ENCODE results near the gene PTPRM. TPM values are rescaled to one million over a fixed set of nuclear protein-coding genes. Genes with fewer than 3 reads are reported as not detected.

The PTPRM gene
- total and polyA plus RNA-seq, 4 donors, result 9.2 to 23.0 (median 12.7) TPM

GRCh38 chr18:7544686-7545085 lies 22.4 kb upstream of the PTPRM start:
- H3K36me3 ChIP-seq (ENCODE audit: control insufficient read depth in 4 of 4, insufficient read depth in 3 of 4, low read depth in 1 of 4, low read length in 3 of 4), result no peaks in the 10 kb centered on the region
- no peak overlapping the region for H3K9ac ChIP-seq (ENCODE audit: low read depth in 1 of 2, low read length in 2 of 2)
- H3K9me3 ChIP-seq (ENCODE audit: control insufficient read depth in 4 of 4, low read length in 3 of 4), result no peaks in the 10 kb centered on the region
- H3K27ac ChIP-seq (ENCODE audit: low read depth in 1 of 2, low read length in 2 of 2), result no peak overlapping the region
- H3K27me3 ChIP-seq (ENCODE audit: control insufficient read depth in 4 of 4, insufficient read depth in 4 of 4, low read length in 3 of 4), result peaks cover 0 to 2% (median 0%) of the 10 kb centered on the region in 4 donors
- TF ChIP-seq REST (IDR thresholded peaks at IDR 0.05), result no peak
- TF ChIP-seq NR2F2 (IDR thresholded peaks at IDR 0.05), result no peak
- TF ChIP-seq SP1 (IDR thresholded peaks at IDR 0.05), result no peak
- TF ChIP-seq RAD21 (IDR thresholded peaks at IDR 0.05), result no peak
- TF ChIP-seq HNF4A (conservative IDR thresholded peaks at IDR 0.05), result no peak
- no peak for DNase-seq (ENCODE audit: low spot score)
- H3K4me1 ChIP-seq (ENCODE audit: control insufficient read depth in 4 of 4, insufficient read depth in 4 of 4, low read length in 3 of 4), result no peaks in the 10 kb centered on the region
- WGBS, result 79% methylated on average over 1 of the region's 1 CpG
- H3K4me3 ChIP-seq (ENCODE audit: low read depth in 1 of 3, low read length in 3 of 3), result no peak overlapping the region

GRCh38 chr18:7545734-7546133 lies 21.4 kb upstream of the PTPRM start:
- TF ChIP-seq EGR1 (IDR thresholded peaks at IDR 0.05; ENCODE audit: low read depth in 2 of 2) (no peak), HNF4G (IDR thresholded peaks at IDR 0.05) (no peak), GABPA (IDR thresholded peaks at IDR 0.05 in 1 of 2, conservative IDR thresholded peaks at IDR 0.05 in 1 of 2) (no peak), REST (IDR thresholded peaks at IDR 0.05) (no peak), CTCF (IDR thresholded peaks at IDR 0.05; ENCODE audit: low read depth, low read length, missing input control) (no peak), NR2F2 (IDR thresholded peaks at IDR 0.05) (no peak), JUND (IDR thresholded peaks at IDR 0.05) (no peak), MAX (IDR thresholded peaks at IDR 0.05) (no peak), ZBTB33 (IDR thresholded peaks at IDR 0.05) (no peak), ATF3 (IDR thresholded peaks at IDR 0.05) (no peak)

More at GRCh38 chr18:7545734-7546133, 21.4 kb upstream of the PTPRM start:
- H3K27ac ChIP-seq (ENCODE audit: low read depth in 1 of 2, low read length in 2 of 2), result no peak overlapping the region
- H3K36me3 ChIP-seq (ENCODE audit: control insufficient read depth in 4 of 4, insufficient read depth in 3 of 4, low read depth in 1 of 4, low read length in 3 of 4), result no peaks in the 10 kb centered on the region
- H3K4me1 ChIP-seq (ENCODE audit: control insufficient read depth in 4 of 4, insufficient read depth in 4 of 4, low read length in 3 of 4), result no peaks in the 10 kb centered on the region
- peaks cover 0 to 2% (median 0%) of the 10 kb centered on the region in 4 donors for H3K27me3 ChIP-seq (ENCODE audit: control insufficient read depth in 4 of 4, insufficient read depth in 4 of 4, low read length in 3 of 4)
- WGBS, result 60% methylated on average over 5 of the region's 5 CpGs
- H3K9ac ChIP-seq (ENCODE audit: low read depth in 1 of 2, low read length in 2 of 2), result no peak overlapping the region
- H3K9me3 ChIP-seq (ENCODE audit: control insufficient read depth in 4 of 4, low read length in 3 of 4), result no peaks in the 10 kb centered on the region
- no peak for DNase-seq (ENCODE audit: low spot score)
- no peak overlapping the region for H3K4me3 ChIP-seq (ENCODE audit: low read depth in 1 of 3, low read length in 3 of 3)
